ENCODE results near the gene SHLD3. TPM values are rescaled to one million over a fixed set of nuclear protein-coding genes. Genes with fewer than 3 reads are reported as not detected.

The SHLD3 gene
- total RNA-seq, 1 experiment from 2014 or later = 3.3 TPM

DNA sequence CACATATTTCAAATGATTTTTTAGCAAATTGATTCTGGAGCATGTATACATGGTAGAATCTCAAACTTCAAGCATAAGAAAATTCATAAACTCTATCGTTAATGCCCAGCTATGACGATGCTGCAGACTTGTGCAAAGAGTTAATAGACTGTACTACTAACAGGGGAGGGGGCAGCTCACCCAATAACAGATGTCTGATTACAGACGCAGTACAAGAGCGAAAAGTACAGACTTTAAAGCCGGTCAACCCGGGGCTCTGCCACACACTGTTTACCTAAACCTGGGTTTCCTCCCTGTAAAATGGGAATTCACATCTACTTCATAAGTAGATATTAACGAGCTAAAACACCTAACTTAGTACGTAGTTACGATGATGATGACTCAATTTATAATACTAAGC lies 1.3 kb upstream of the SHLD3 start:
- Histone ChIP-seq H3K36me3 (ENCODE audit: low read depth) (no peaks in the 10 kb centered on the region), H3K4me1 (replicated peaks; ENCODE audit: insufficient read depth) (peaks cover 22% of the 10 kb centered on the region), H3K9me2 (ENCODE audit: insufficient read depth) (no peaks in the 10 kb centered on the region), H3F3A (ENCODE audit: insufficient read depth, low read depth) (no peaks in the 10 kb centered on the region), H3K27me3 (ENCODE audit: insufficient read depth, low read depth) (no peaks in the 10 kb centered on the region), H3K27ac (no peak overlapping the region), H3K4me3 (peak overlapping the region; percentile 96), H3K9me3 (ENCODE audit: insufficient read depth, low read depth) (no peaks in the 10 kb centered on the region), H3K79me2 (ENCODE audit: low read depth) (peaks cover 92% of the 10 kb centered on the region), H2AFZ (peak overlapping the region; percentile 98), H4K20me1 (ENCODE audit: insufficient read depth) (peaks cover 2% of the 10 kb centered on the region; the same call in 1 of the 2 replicates), H3K4me2 (peak overlapping the region; percentile 86)
- ChIA-PET POLR2A (ENCODE audit: unreplicated experiment) (interaction anchor here (0.6 kb wide), 1 partner anchor 524 kb away, joined by 4 read pairs; no protein-coding TSS in a partner anchor), CTCF (no interaction called here)
- intact Hi-C loops (cut with micrococcal nuclease; ENCODE audit: unreplicated experiment) = no loop called here
- no TSS peak for BruUV-seq (replicated peaks)
- no peak for DNase-seq
- TF ChIP-seq, protein P1, sequence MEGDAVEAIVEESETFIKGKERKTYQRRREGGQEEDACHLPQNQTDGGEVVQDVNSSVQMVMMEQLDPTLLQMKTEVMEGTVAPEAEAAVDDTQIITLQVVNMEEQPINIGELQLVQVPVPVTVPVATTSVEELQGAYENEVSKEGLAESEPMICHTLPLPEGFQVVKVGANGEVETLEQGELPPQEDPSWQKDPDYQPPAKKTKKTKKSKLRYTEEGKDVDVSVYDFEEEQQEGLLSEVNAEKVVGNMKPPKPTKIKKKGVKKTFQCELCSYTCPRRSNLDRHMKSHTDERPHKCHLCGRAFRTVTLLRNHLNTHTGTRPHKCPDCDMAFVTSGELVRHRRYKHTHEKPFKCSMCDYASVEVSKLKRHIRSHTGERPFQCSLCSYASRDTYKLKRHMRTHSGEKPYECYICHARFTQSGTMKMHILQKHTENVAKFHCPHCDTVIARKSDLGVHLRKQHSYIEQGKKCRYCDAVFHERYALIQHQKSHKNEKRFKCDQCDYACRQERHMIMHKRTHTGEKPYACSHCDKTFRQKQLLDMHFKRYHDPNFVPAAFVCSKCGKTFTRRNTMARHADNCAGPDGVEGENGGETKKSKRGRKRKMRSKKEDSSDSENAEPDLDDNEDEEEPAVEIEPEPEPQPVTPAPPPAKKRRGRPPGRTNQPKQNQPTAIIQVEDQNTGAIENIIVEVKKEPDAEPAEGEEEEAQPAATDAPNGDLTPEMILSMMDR (conservative IDR thresholded peaks at IDR 0.05) = no peak
- TF ChIP-seq EZH2 (IDR thresholded peaks at IDR 0.05; ENCODE audit: low read depth) = no peak

DNA sequence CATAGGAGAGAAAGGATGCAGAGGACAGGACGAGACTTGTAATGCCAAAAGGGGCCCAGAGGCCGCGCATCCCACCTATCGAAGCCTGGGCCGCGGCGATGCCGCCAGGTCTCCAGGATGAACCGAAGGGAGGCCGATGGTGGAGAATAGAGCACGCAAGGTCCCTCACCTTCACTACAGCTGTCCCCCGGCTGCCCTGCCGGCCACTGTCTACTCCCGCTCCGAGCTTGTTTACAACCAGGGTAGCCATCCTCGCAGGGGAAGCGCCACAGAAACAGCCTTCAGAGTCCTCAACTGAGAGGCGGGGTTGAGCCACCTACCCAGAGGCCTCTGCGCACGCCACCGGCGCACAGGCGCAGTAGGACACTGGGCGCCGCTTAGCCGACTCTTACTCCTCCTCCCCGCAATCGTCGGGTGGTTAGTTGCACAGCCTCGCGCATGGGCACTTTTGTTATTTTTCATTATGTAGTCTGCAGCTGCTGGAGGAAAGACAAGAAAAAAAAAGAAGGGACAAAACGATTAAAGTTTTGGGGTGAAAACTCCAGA lies 729 bp upstream of the SHLD3 start, which contains the start of gene TRIM23:
TSS of gene TRIM23 (minus strand) at position 309 of the 546 bp plus-strand sequence. CDS start at position 250, 59 bp downstream.
- intact Hi-C loops (cut with micrococcal nuclease; ENCODE audit: unreplicated experiment) = no loop called here
- ChIA-PET POLR2A (ENCODE audit: unreplicated experiment) (interaction anchor here (0.6 kb wide), 1 partner anchor 523 kb away, joined by 4 read pairs; no protein-coding TSS in a partner anchor), CTCF (no interaction called here)
- no peaks in the 10 kb centered on the region; the same call in 1 of the 2 replicates for H4K20me1 ChIP-seq (ENCODE audit: insufficient read depth)
- peak within 1 kb of the TSS; percentile 98 for H2AFZ ChIP-seq
- no peaks in the 10 kb centered on the region for H3K9me3 ChIP-seq (ENCODE audit: insufficient read depth, low read depth)
- H3K4me3 ChIP-seq = peak within 1 kb of the TSS; percentile 96
- peak within 1 kb of the TSS; percentile 73 for H3K27ac ChIP-seq
- DNase-seq = peak; percentile 81 to 88
- H3F3A ChIP-seq (ENCODE audit: insufficient read depth, low read depth) = no peaks in the 10 kb centered on the region
- no peaks in the 10 kb centered on the region for H3K9me2 ChIP-seq (ENCODE audit: insufficient read depth)
- no peaks in the 10 kb centered on the region for H3K36me3 ChIP-seq (ENCODE audit: low read depth)
- no peaks in the 10 kb centered on the region for H3K27me3 ChIP-seq (ENCODE audit: insufficient read depth, low read depth)
- H3K4me2 ChIP-seq = peak within 1 kb of the TSS; percentile 86
- H3K4me1 ChIP-seq (replicated peaks; ENCODE audit: insufficient read depth) = peaks cover 22% of the 10 kb centered on the region
- no peak for TF ChIP-seq EZH2 (IDR thresholded peaks at IDR 0.05; ENCODE audit: low read depth)
- TF ChIP-seq, protein P1 (conservative IDR thresholded peaks at IDR 0.05) = no peak
- peaks cover 90% of the 10 kb centered on the region for H3K79me2 ChIP-seq (ENCODE audit: low read depth)
- no TSS peak for BruUV-seq (replicated peaks)

DNA sequence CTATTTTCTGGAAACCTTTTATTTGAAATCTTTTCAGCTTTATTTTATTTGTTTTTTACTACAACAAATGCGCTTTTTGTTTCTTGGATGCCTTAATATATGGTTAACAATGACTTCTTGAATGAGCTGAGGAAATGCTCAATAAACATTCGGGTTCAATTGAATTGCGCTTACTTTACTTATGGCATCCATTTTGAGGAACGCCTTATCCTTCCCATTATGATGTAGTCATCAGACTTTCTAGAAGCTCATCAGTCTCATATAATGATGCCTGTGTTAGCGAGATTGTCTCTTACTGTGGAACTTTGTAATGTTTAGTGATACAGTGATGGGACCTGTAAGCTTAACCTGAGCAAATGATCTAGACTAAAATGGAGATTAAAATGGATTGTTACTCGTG lies 916 bp downstream of the SHLD3 start:
- peak overlapping the region; percentile 96 for H3K4me3 ChIP-seq
- intact Hi-C loops (cut with micrococcal nuclease; ENCODE audit: unreplicated experiment) = no loop called here
- ChIA-PET CTCF (no interaction called here), POLR2A (ENCODE audit: unreplicated experiment) (interaction anchor here (0.6 to 0.7 kb wide), 3 partner anchors 97 to 565 kb away, joined by 3 to 5 read pairs (median 5); no protein-coding TSS in a partner anchor)
- H3K4me2 ChIP-seq = peak overlapping the region; percentile 86
- no peaks in the 10 kb centered on the region for H3K27me3 ChIP-seq (ENCODE audit: insufficient read depth, low read depth)
- peaks cover 83% of the 10 kb centered on the region for H3K79me2 ChIP-seq (ENCODE audit: low read depth)
- peaks cover 22% of the 10 kb centered on the region for H3K4me1 ChIP-seq (replicated peaks; ENCODE audit: insufficient read depth)
- DNase-seq = no peak
- 0 out of 2 replicates have a peak, but pooled peaks cover 12% of the 10 kb centered on the region for H3K36me3 ChIP-seq (ENCODE audit: low read depth)
- TF ChIP-seq, protein P1 (conservative IDR thresholded peaks at IDR 0.05) = no peak
- TF ChIP-seq EZH2 (IDR thresholded peaks at IDR 0.05; ENCODE audit: low read depth) = no peak
- no TSS peak for BruUV-seq (replicated peaks)
- H3K9me2 ChIP-seq (ENCODE audit: insufficient read depth) = no peaks in the 10 kb centered on the region
- H3K27ac ChIP-seq = peak overlapping the region; percentile 73; the same call in 1 of the 2 replicates
- H3K9me3 ChIP-seq (ENCODE audit: insufficient read depth, low read depth) = no peaks in the 10 kb centered on the region
- no peaks in the 10 kb centered on the region for H4K20me1 ChIP-seq (ENCODE audit: insufficient read depth)
- peaks cover 7% of the 10 kb centered on the region; the same call in 1 of the 2 replicates for H3F3A ChIP-seq (ENCODE audit: insufficient read depth, low read depth)
- H2AFZ ChIP-seq = peak overlapping the region; percentile 98; the same call in 1 of the 2 replicates

Measured in PC-9 (cell line).